Trophoblast cell (in vitro differentiated cells and primary cell): ENCODE measurements around the gene TMEM221.

Experiments
- DNase-seq, 2 donors: peaks; one replicate each; pipeline ENCODE4 v3.0.0-alpha.2; 2016
- H2AFZ ChIP-seq: 2 replicates; pipeline ENCODE4 v1.6.1; 2013; ENCODE audit warnings: low read length, moderate library complexity, mild to moderate bottlenecking; ENCODE audit not compliant: insufficient read depth, poor library complexity
- H2AK5ac ChIP-seq: 2 replicates; pipeline ENCODE4 v1.6.1; 2013; ENCODE audit warnings: mild to moderate bottlenecking, low read length
- H2BK120ac ChIP-seq: 2 replicates; pipeline ENCODE4 v1.6.1; 2013; ENCODE audit warnings: low read length, mild to moderate bottlenecking, moderate library complexity; ENCODE audit not compliant: insufficient read depth, poor library complexity
- H2BK12ac ChIP-seq: 2 replicates; pipeline ENCODE4 v1.6.1; 2013; ENCODE audit warnings: mild to moderate bottlenecking, low read length, moderate library complexity
- H2BK5ac ChIP-seq: 2 replicates; pipeline ENCODE4 v1.6.1; 2013; ENCODE audit warnings: low read length, low read depth, moderate library complexity, mild to moderate bottlenecking; ENCODE audit not compliant: poor library complexity
- H3K14ac ChIP-seq: 2 replicates; pipeline ENCODE4 v1.6.1; 2013; ENCODE audit warnings: mild to moderate bottlenecking, low read length
- H3K18ac ChIP-seq: 2 replicates; pipeline ENCODE4 v1.6.1; 2013; ENCODE audit warnings: mild to moderate bottlenecking, low read length
- H3K23ac ChIP-seq: 2 replicates; pipeline ENCODE4 v1.6.1; 2013; ENCODE audit warnings: low read length
- H3K27ac ChIP-seq: 2 replicates; pipeline ENCODE4 v1.5.1; 2013; ENCODE audit warnings: low read depth, mild to moderate bottlenecking, inconsistent platforms, low read length, moderate library complexity
- H3K27me3 ChIP-seq: 2 replicates; pipeline ENCODE4 v1.6.1; 2013; ENCODE audit warnings: inconsistent platforms, mild to moderate bottlenecking, low read length, moderate library complexity; ENCODE audit not compliant: insufficient read depth
- H3K36me3 ChIP-seq, 2 experiments: 1 replicate in 1 of 2; 2 replicates in 1 of 2; pipeline ENCODE4 v1.6.1; 2013; ENCODE audit warnings: low read length in 2 of 2, mild to moderate bottlenecking in 2 of 2, moderate library complexity in 1 of 2; ENCODE audit not compliant: insufficient read depth in 2 of 2, control insufficient read depth in 1 of 2
- H3K4ac ChIP-seq: 2 replicates; pipeline ENCODE4 v1.6.1; 2013; ENCODE audit warnings: low read depth, mild to moderate bottlenecking, low read length, moderate library complexity
- H3K4me1 ChIP-seq, 2 experiments: 1 replicate in 1 of 2; 2 replicates in 1 of 2; pipeline ENCODE4 v1.6.1; 2013; ENCODE audit warnings: low read length in 2 of 2, mild to moderate bottlenecking in 2 of 2, moderate library complexity in 1 of 2; ENCODE audit not compliant: insufficient read depth in 2 of 2, control insufficient read depth in 1 of 2
- H3K4me2 ChIP-seq: 2 replicates; pipeline ENCODE4 v1.6.1; 2013; ENCODE audit warnings: inconsistent platforms, mild to moderate bottlenecking, low read length, moderate library complexity
- H3K4me3 ChIP-seq: 2 replicates; pipeline ENCODE4 v1.5.1; 2013; ENCODE audit warnings: mild to moderate bottlenecking, low read depth, low read length, inconsistent platforms
- H3K79me1 ChIP-seq: one replicate; pipeline ENCODE4 v1.6.1; 2013; ENCODE audit warnings: low read length
- H3K79me2 ChIP-seq: 2 replicates; pipeline ENCODE4 v1.6.1; 2013; ENCODE audit warnings: low read length, mild to moderate bottlenecking; ENCODE audit not compliant: control insufficient read depth, insufficient read depth, poor library complexity
- H3K9ac ChIP-seq: 2 replicates; pipeline ENCODE4 v1.6.1; 2013; ENCODE audit warnings: mild to moderate bottlenecking, low read length
- H3K9me3 ChIP-seq: 2 replicates; pipeline ENCODE4 v1.6.1; 2013; ENCODE audit warnings: low read depth, mild to moderate bottlenecking, control low read depth, inconsistent platforms, low read length; ENCODE audit not compliant: insufficient read depth
- H4K12ac ChIP-seq: 2 replicates; pipeline ENCODE4 v1.6.1; 2013; ENCODE audit warnings: low read depth, mild to moderate bottlenecking, low read length, moderate library complexity
- H4K8ac ChIP-seq: 2 replicates; pipeline ENCODE4 v1.6.1; 2013; ENCODE audit warnings: low read depth, mild to moderate bottlenecking, low read length, moderate library complexity
- H4K91ac ChIP-seq: one replicate; pipeline ENCODE4 v1.6.1; 2013; ENCODE audit warnings: low read depth, mild to moderate bottlenecking, low read length, moderate library complexity
- WGBS: extraction: QIAGEN DNeasy Blood & Tissue Kit; methylation state at CpG from one replicate; pipeline ENCODE4 v1.1.7; 2013; ENCODE audit warnings: missing lambda C conversion rate; ENCODE audit not compliant: insufficient read length, insufficient coverage; ENCODE audit errors: extremely low coverage; 5-methylcytosine and 5-hydroxymethylcytosine counted together

The TMEM221 gene

DNA sequence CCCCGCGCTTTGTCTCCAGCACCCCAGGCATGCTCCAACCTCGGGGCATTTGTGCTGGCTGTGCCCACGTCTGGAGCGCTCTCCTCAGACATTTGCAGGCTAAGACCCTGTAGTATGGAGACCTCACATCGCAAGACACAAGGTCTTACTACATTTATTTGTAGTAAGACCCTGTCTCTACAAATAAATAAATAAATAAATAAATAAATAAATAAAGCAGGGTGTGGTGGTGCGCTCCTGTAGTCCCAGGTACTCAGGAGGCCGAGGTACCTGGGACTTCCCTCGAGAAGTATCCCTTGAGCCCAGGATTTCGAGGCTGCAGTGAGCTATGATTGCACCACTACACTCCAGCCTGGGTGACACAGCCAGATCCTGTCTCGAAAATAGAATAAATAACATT is 7.7 kb upstream of the TMEM221 start:
- Histone ChIP-seq H2BK120ac (no peak overlapping the region), H3K4me1 (no peaks in the 10 kb centered on the region), H3K27me3 (peaks cover 20% of the 10 kb centered on the region), H3K36me3 (no peaks in the 10 kb centered on the region), H4K12ac (no peak overlapping the region), H4K8ac (no peak overlapping the region), H4K91ac (no peak overlapping the region), H2BK12ac (no peak overlapping the region), H3K4ac (no peak overlapping the region), H3K18ac (no peak overlapping the region), H3K4me3 (no peak overlapping the region), H3K79me2 (no peaks in the 10 kb centered on the region), H3K14ac (no peak overlapping the region), H3K9ac (no peak overlapping the region), H3K79me1 (no peaks in the 10 kb centered on the region), H3K23ac (no peak overlapping the region), H3K9me3 (peaks cover 15% of the 10 kb centered on the region), H2AFZ (no peak overlapping the region), H2BK5ac (no peak overlapping the region), H2AK5ac (no peak overlapping the region), H3K4me2 (no peak overlapping the region), H3K27ac (no peak overlapping the region)
- peak in 1 of 2 donors; percentile 42 for DNase-seq
- no CpG with 5 or more reads among the region's 11 CpGs for WGBS

DNA sequence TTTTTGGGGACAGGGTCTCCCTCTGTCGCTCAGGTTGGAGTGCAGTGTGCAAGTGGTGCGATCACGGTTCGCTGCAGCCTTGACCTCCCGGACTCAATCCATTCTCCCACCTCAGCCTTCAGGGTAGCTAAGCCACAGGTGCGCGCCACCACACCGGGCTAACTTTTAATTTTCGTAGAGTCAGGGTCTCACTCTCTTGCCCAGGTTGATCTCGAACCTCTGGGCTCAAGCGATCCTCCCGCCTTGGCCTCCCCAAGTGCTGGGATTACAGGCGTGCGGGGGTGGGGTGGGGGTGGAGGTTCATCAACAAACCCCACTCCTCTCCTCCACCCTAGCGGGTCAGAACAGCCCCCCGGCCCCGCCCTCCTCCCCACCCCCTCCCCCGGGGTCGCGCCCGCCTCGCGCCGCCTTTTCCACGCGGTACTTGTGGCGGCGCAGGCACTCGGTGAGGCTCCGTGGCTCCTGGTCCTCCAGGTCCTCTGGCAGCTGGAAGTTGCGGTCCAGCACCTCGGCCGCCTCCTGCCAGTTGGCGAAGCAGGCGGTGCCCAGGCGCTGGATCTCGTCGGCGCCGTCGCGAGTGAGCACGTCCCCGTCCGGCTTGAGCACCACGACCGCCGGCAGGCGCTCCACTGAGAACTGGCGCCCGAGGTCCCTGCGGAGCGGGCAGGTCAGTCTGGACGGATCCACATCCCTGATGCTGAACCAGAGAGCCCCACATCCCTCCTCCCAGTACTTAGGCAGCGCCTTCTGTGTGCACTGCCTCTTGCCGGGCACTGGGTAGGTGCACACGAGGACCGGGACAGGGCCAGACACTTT is 7.0 kb upstream of the TMEM221 start:
- Histone ChIP-seq H2AFZ (no peak overlapping the region), H3K4me1 (no peaks in the 10 kb centered on the region), H4K91ac (no peak overlapping the region), H3K4ac (no peak overlapping the region), H3K23ac (no peak overlapping the region), H3K79me1 (no peaks in the 10 kb centered on the region), H3K18ac (no peak overlapping the region), H3K27ac (no peak overlapping the region), H2AK5ac (no peak overlapping the region), H2BK5ac (no peak overlapping the region), H3K36me3 (no peaks in the 10 kb centered on the region), H2BK120ac (no peak overlapping the region), H3K9me3 (peaks cover 15% of the 10 kb centered on the region), H3K79me2 (no peaks in the 10 kb centered on the region), H4K8ac (no peak overlapping the region), H3K27me3 (peaks cover 20% of the 10 kb centered on the region), H3K4me2 (no peak overlapping the region), H3K9ac (no peak overlapping the region), H4K12ac (no peak overlapping the region), H3K14ac (no peak overlapping the region), H3K4me3 (no peak overlapping the region), H2BK12ac (no peak overlapping the region)
- DNase-seq: no peak
- WGBS: no CpG with 5 or more reads among the region's 58 CpGs

DNA sequence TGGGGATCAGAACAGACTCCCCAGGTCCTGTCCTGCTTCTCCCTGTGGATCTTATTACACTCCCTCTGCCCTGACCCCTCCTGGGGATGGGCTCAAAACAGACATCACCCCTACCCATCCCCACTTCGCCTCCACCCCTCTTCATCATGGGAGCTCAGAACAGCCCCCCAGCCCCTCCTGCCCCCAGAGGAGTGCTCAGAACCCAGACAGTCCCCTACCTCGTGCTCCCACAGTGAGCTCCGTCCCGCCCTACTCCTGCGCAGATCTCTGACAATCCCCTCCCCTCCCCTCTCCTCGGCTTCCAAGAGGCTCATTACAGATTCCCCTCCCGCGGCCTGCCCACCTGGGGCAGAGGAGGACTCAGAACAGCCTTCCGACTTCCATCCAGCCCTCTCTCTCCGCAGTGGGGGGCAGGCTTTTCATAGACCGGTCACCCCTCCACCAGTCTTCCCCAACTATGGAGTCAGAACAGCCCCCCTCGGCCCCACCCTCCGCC is 6.2 kb upstream of the TMEM221 start:
- Histone ChIP-seq H2BK120ac (no peak overlapping the region), H2BK12ac (no peak overlapping the region), H3K9ac (no peak overlapping the region), H3K4me3 (no peak overlapping the region), H3K27ac (no peak overlapping the region), H3K27me3 (peaks cover 20% of the 10 kb centered on the region), H3K4ac (no peak overlapping the region), H3K9me3 (peaks cover 15% of the 10 kb centered on the region), H4K8ac (no peak overlapping the region), H4K91ac (no peak overlapping the region), H3K4me1 (no peaks in the 10 kb centered on the region), H3K14ac (no peak overlapping the region), H2AK5ac (no peak overlapping the region), H2BK5ac (no peak overlapping the region), H2AFZ (no peak overlapping the region), H3K36me3 (no peaks in the 10 kb centered on the region), H3K23ac (peak overlapping the region; percentile 71), H3K18ac (no peak overlapping the region), H4K12ac (no peak overlapping the region), H3K79me1 (no peaks in the 10 kb centered on the region), H3K4me2 (no peak overlapping the region), H3K79me2 (no peaks in the 10 kb centered on the region)
- no CpG with 5 or more reads among the region's 13 CpGs for WGBS
- no peak for DNase-seq

DNA sequence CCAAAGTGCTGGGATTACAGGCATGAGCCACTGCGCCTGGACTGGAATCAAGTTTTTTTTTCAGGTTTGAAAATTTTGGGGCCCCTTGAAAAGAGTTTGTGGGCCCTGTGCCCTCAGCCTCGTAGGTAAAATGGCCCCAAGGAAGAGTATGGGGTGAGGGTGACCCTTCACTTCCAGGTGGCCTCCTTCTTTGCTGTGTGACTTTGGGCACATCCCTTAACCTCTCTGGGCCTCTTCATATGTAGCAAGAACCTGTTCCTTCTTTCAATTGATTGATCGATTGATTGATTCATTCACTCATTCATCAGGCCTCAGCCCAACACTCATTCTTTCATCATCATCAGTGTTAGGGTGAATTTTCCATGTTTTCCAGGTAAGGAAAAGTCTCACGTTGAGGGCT is 3.4 kb upstream of the TMEM221 start:
- Histone ChIP-seq H3K4me2 (no peak overlapping the region), H3K14ac (no peak overlapping the region), H2BK120ac (no peak overlapping the region), H3K4me1 (peaks cover 0 to 2% of the 10 kb centered on the region in 2 experiments), H3K27me3 (peaks cover 37% of the 10 kb centered on the region), H4K8ac (no peak overlapping the region), H3K79me1 (no peaks in the 10 kb centered on the region), H3K9ac (no peak overlapping the region), H4K12ac (no peak overlapping the region), H2BK5ac (no peak overlapping the region), H3K27ac (no peak overlapping the region), H3K23ac (no peak overlapping the region), H3K79me2 (no peaks in the 10 kb centered on the region), H2BK12ac (no peak overlapping the region), H3K9me3 (peaks cover 15% of the 10 kb centered on the region), H3K18ac (no peak overlapping the region), H3K4ac (no peak overlapping the region), H3K4me3 (no peak overlapping the region), H3K36me3 (no peaks in the 10 kb centered on the region), H2AK5ac (no peak overlapping the region), H2AFZ (no peak overlapping the region), H4K91ac (no peak overlapping the region)
- WGBS: no CpG with 5 or more reads among the region's 4 CpGs
- DNase-seq: no peak
